Lower lobe of right lung (tissue), 2 donors: ENCODE data around the gene SCIN. TPM values are rescaled to one million over a fixed set of nuclear protein-coding genes. Genes with fewer than 3 reads are reported as not detected.
"Not testable (repeated sequence)": the region's sequence is repeated elsewhere in the genome, so short reads cannot be mapped to it uniquely, and the experiment has no call there.

Source experiments
- ATAC-seq, 2 donors: fragments of 200-7000 bp; cut with Tn5 transposase; one replicate each; pipeline ENCODE4 v1.9.1; 2020 to 2022; ENCODE audit warnings: mild to moderate bottlenecking in 2 of 2, moderate library complexity in 2 of 2
- DNase-seq: peaks from one replicate; pipeline ENCODE4 v3.0.0-alpha.2; 2020
- H3K27ac ChIP-seq: fragments of 200-600 bp; one replicate; pipeline ENCODE4 v1.8.0; 2022
- H3K27me3 ChIP-seq: fragments of 200-600 bp; one replicate; pipeline ENCODE4 v1.8.0; 2022; ENCODE audit warnings: low read depth
- H3K36me3 ChIP-seq: fragments of 200-600 bp; one replicate; pipeline ENCODE4 v1.8.0; 2022; ENCODE audit warnings: mild to moderate bottlenecking
- H3K4me1 ChIP-seq: fragments of 200-600 bp; one replicate; pipeline ENCODE4 v1.8.0; 2022
- H3K4me3 ChIP-seq: fragments of 200-600 bp; one replicate; pipeline ENCODE4 v1.8.0; 2022; ENCODE audit warnings: mild to moderate bottlenecking
- H3K9me3 ChIP-seq: fragments of 200-600 bp; one replicate; pipeline ENCODE4 v1.8.0; 2022
- CTCF ChIP-seq: fragments of 200-600 bp; IDR thresholded peaks from one replicate; pipeline ENCODE4 v1.8.0; 2022; ENCODE audit warnings: antibody characterized with exemption, mild to moderate bottlenecking
- intact Hi-C: fragments of 100-400 bp; cut with DNase I; formaldehyde crosslinking; loops from one replicate; pipeline ENCODE4 v1.11.0; 2022
- total RNA-seq: library from RNA; stranded (reverse); fragmentation: NEBNext Ultra II Directional; extraction: Animal tissue kit (Norgen Biotek cat#: 25700); gene quantifications from one replicate; pipeline ENCODE4 v1.2.1, GENCODE V29; 2021
- donor health status: DM: no; HTN: yes; CAD: no; lungs with severe emphysema.

Gene SCIN
- total RNA-seq, 1 donor from 2014 or later, result 21.1 TPM

- Histone ChIP-seq H3K4me3 (peak within 1 kb of the TSS; percentile 96), H3K4me1 (peaks cover 3% of the 10 kb centered on the region), H3K27me3 (no peaks in the 10 kb centered on the region), H3K36me3 (no peaks in the 10 kb centered on the region), H3K9me3 (no peaks in the 10 kb centered on the region), H3K27ac (peak within 1 kb of the TSS; percentile 97)
- intact Hi-C loops, result loop anchor here (10.0 kb wide), 1 partner anchor 578 kb away; no protein-coding TSS in a partner anchor
- ATAC-seq (peak; percentile 95 to 96), DNase-seq (peak; percentile 99)
- TF ChIP-seq CTCF, result peak; percentile 37
Observed at GRCh38 chr7:12686891-12687717, 116.6 kb downstream of the SCIN start, which contains the start of gene ARL4A. ARL4A (plus strand) TSS chr7:12687633; CDS start chr7:12688255, 622 bp downstream.

GRCh38 chr7:12687718-12688171 lies 117.2 kb downstream of the SCIN start:
- H3K27me3 ChIP-seq, result no peaks in the 10 kb centered on the region
- intact Hi-C loops, result loop anchor here (10.0 kb wide), 1 partner anchor 577 kb away; no protein-coding TSS in a partner anchor
- DNase-seq (no peak), ATAC-seq (no peak)
- no peaks in the 10 kb centered on the region for H3K36me3 ChIP-seq
- peak overlapping the region; percentile 97 for H3K27ac ChIP-seq
- peaks cover 4% of the 10 kb centered on the region for H3K4me1 ChIP-seq
- no peak for TF ChIP-seq CTCF
- H3K9me3 ChIP-seq, result no peaks in the 10 kb centered on the region
- H3K4me3 ChIP-seq, result peak overlapping the region; percentile 96

- peak overlapping the region; percentile 96 for H3K4me3 ChIP-seq
Observed at GRCh38 chr7:12688485-12689170, 118.1 kb downstream of the SCIN start.

GRCh38 chr7:12689451-12689850 lies 118.9 kb downstream of the SCIN start:
- H3K27ac ChIP-seq, result no peak overlapping the region

More at GRCh38 chr7:12688485-12689170, 118.1 kb downstream of the SCIN start:
- intact Hi-C loops, result loop anchor here (10.0 kb wide), 1 partner anchor 576 kb away; no protein-coding TSS in a partner anchor
- peak overlapping the region; percentile 97 for H3K27ac ChIP-seq
- not testable (repeated sequence) for H3K36me3 ChIP-seq, ATAC-seq, DNase-seq, H3K9me3 ChIP-seq, H3K27me3 ChIP-seq, H3K4me1 ChIP-seq

GRCh38 chr7:12690041-12690878 lies 119.7 kb downstream of the SCIN start:
- ATAC-seq (no peak), DNase-seq (no peak)
- Histone ChIP-seq H3K9me3 (no peaks in the 10 kb centered on the region), H3K36me3 (no peaks in the 10 kb centered on the region), H3K27me3 (no peaks in the 10 kb centered on the region), H3K4me1 (peaks cover 8% of the 10 kb centered on the region), H3K4me3 (peak overlapping the region; percentile 96), H3K27ac (no peak overlapping the region)
- intact Hi-C loops, result no loop called here
- TF ChIP-seq CTCF, result no peak

More at GRCh38 chr7:12689451-12689850, 118.9 kb downstream of the SCIN start:
- Histone ChIP-seq H3K4me1 (peaks cover 8% of the 10 kb centered on the region), H3K9me3 (no peaks in the 10 kb centered on the region), H3K4me3 (peak overlapping the region; percentile 96), H3K36me3 (no peaks in the 10 kb centered on the region), H3K27me3 (no peaks in the 10 kb centered on the region)
- intact Hi-C loops, result loop anchor here (10.0 kb wide), 1 partner anchor 575 kb away; no protein-coding TSS in a partner anchor
- DNase-seq, result no peak
- TF ChIP-seq CTCF, result no peak
- ATAC-seq, result no peak

GRCh38 chr7:12691388-12691787 lies 120.9 kb downstream of the SCIN start:
- H3K27me3 ChIP-seq, H3K27ac ChIP-seq, H3K9me3 ChIP-seq, ATAC-seq, DNase-seq, H3K36me3 ChIP-seq, H3K4me1 ChIP-seq, intact Hi-C loops: not testable (repeated sequence)
- peak overlapping the region; percentile 96 for H3K4me3 ChIP-seq
